Parathyroid adenoma (tissue), 2 donors: ENCODE data around the gene R3HDM2.

Source experiments
- H2AFZ ChIP-seq: fragments of 300-600 bp; sonication (generic); one replicate; pipeline ENCODE4 v1.7.0; 2017; ENCODE audit warnings: antibody characterized with exemption, mild to moderate bottlenecking
- H3K27ac ChIP-seq: fragments of 300-600 bp; sonication (generic); one replicate; pipeline ENCODE4 v1.7.0; 2017
- H3K27me3 ChIP-seq: fragments of 300-600 bp; sonication (generic); one replicate; pipeline ENCODE4 v1.7.0; 2017; ENCODE audit warnings: low read length; ENCODE audit not compliant: control insufficient read depth, insufficient read depth
- H3K36me3 ChIP-seq: fragments of 300-600 bp; sonication (generic); one replicate; pipeline ENCODE4 v1.7.0; 2017; ENCODE audit warnings: low read length; ENCODE audit not compliant: control insufficient read depth, insufficient read depth
- H3K4me1 ChIP-seq: fragments of 300-600 bp; sonication (generic); one replicate; pipeline ENCODE4 v1.7.0; 2017; ENCODE audit warnings: control low read depth
- H3K4me2 ChIP-seq: fragments of 300-600 bp; sonication (generic); one replicate; pipeline ENCODE4 v1.7.0; 2017; ENCODE audit warnings: low read length
- H3K4me3 ChIP-seq: fragments of 300-600 bp; sonication (generic); one replicate; pipeline ENCODE4 v1.7.0; 2017; ENCODE audit warnings: low read depth, low read length
- H3K79me2 ChIP-seq: fragments of 300-600 bp; sonication (generic); one replicate; pipeline ENCODE4 v1.7.0; 2017; ENCODE audit warnings: control low read depth
- H3K9ac ChIP-seq: fragments of 300-600 bp; sonication (generic); one replicate; pipeline ENCODE4 v1.7.0; 2017; ENCODE audit warnings: mild to moderate bottlenecking
- H3K9me3 ChIP-seq: fragments of 300-600 bp; sonication (generic); one replicate; pipeline ENCODE4 v1.7.0; 2017; ENCODE audit warnings: low read length; ENCODE audit not compliant: control insufficient read depth
- CTCF ChIP-seq: fragments of 300-600 bp; sonication (generic); IDR thresholded peaks from one replicate; pipeline ENCODE4 v1.7.0; 2017; ENCODE audit warnings: antibody characterized with exemption, mild to moderate bottlenecking
- donor health status: primary hyperparathyroidism.

The R3HDM2 gene

GRCh38 chr12:57460468-57460784 lies 29.6 kb upstream of the R3HDM2 start:
- Histone ChIP-seq H3K27ac (no peak overlapping the region), H2AFZ (no peak overlapping the region), H3K36me3 (no peaks in the 10 kb centered on the region), H3K79me2 (no peaks in the 10 kb centered on the region), H3K9me3 (no peaks in the 10 kb centered on the region), H3K4me1 (peaks cover 15% of the 10 kb centered on the region), H3K4me2 (peak overlapping the region; percentile 97), H3K4me3 (no peak overlapping the region), H3K27me3 (no peaks in the 10 kb centered on the region), H3K9ac (no peak overlapping the region)
- no peak for TF ChIP-seq CTCF

- Histone ChIP-seq H3K27me3 (no peaks in the 10 kb centered on the region), H3K36me3 (no peaks in the 10 kb centered on the region), H2AFZ (peak within 1 kb of the TSS; percentile 97), H3K4me2 (peak within 1 kb of the TSS; percentile 97), H3K27ac (peak within 1 kb of the TSS; percentile 42), H3K9me3 (no peaks in the 10 kb centered on the region), H3K9ac (no peak within 1 kb of the TSS), H3K4me1 (peaks cover 20% of the 10 kb centered on the region), H3K4me3 (peak within 1 kb of the TSS; percentile 87), H3K79me2 (no peaks in the 10 kb centered on the region)
- no peak for TF ChIP-seq CTCF
Measured at GRCh38 chr12:57459750-57460467, 29.1 kb upstream of the R3HDM2 start, which contains the start of gene GLI1. TSS of gene GLI1 (plus strand) at chr12:57459785. CDS start at chr12:57463692, 3,907 bp downstream.

- Histone ChIP-seq H3K27ac (peak overlapping the region; percentile 42), H3K79me2 (no peaks in the 10 kb centered on the region), H3K4me3 (peak overlapping the region; percentile 87), H3K27me3 (no peaks in the 10 kb centered on the region), H3K4me2 (peak overlapping the region; percentile 97), H2AFZ (peak overlapping the region; percentile 97), H3K36me3 (no peaks in the 10 kb centered on the region), H3K4me1 (peaks cover 24% of the 10 kb centered on the region), H3K9ac (no peak overlapping the region), H3K9me3 (no peaks in the 10 kb centered on the region)
- peak; percentile 95 for TF ChIP-seq CTCF
Measured at GRCh38 chr12:57459055-57459749, 28.4 kb upstream of the R3HDM2 start.

GRCh38 chr12:57458665-57459054 lies 27.8 kb upstream of the R3HDM2 start:
- Histone ChIP-seq H3K27me3 (no peaks in the 10 kb centered on the region), H3K9me3 (no peaks in the 10 kb centered on the region), H3K36me3 (no peaks in the 10 kb centered on the region), H3K4me1 (peaks cover 24% of the 10 kb centered on the region), H3K4me2 (peak overlapping the region; percentile 97), H3K4me3 (peak overlapping the region; percentile 87), H2AFZ (peak overlapping the region; percentile 97), H3K79me2 (no peaks in the 10 kb centered on the region), H3K27ac (peak overlapping the region; percentile 42), H3K9ac (no peak overlapping the region)
- no peak for TF ChIP-seq CTCF
